Stimulated activated naive CD4-positive, alpha-beta T cell (primary cell): Measurements from ENCODE around the gene ATXN2L.
"Not testable (repeated sequence)": the region's sequence is repeated elsewhere in the genome, so short reads cannot be mapped to it uniquely, and the experiment has no call there.

ENCODE experiments used
- DNase-seq, 6 experiments: peaks; one replicate each; lab custom pipeline; 2025; lab: John Stamatoyannopoulos, UW

The ATXN2L gene

GRCh38 chr16:28867241-28867640 lies 44.4 kb downstream of the ATXN2L start:
- DNase-seq = no peak

- not testable (repeated sequence) for DNase-seq
Measured at GRCh38 chr16:28867646-28868045, 44.8 kb downstream of the ATXN2L start.

- no peak for DNase-seq
Measured at GRCh38 chr16:28869201-28869600, 46.4 kb downstream of the ATXN2L start.

- no peak for DNase-seq
Measured at GRCh38 chr16:28872952-28873351, 50.2 kb downstream of the ATXN2L start.

DNA sequence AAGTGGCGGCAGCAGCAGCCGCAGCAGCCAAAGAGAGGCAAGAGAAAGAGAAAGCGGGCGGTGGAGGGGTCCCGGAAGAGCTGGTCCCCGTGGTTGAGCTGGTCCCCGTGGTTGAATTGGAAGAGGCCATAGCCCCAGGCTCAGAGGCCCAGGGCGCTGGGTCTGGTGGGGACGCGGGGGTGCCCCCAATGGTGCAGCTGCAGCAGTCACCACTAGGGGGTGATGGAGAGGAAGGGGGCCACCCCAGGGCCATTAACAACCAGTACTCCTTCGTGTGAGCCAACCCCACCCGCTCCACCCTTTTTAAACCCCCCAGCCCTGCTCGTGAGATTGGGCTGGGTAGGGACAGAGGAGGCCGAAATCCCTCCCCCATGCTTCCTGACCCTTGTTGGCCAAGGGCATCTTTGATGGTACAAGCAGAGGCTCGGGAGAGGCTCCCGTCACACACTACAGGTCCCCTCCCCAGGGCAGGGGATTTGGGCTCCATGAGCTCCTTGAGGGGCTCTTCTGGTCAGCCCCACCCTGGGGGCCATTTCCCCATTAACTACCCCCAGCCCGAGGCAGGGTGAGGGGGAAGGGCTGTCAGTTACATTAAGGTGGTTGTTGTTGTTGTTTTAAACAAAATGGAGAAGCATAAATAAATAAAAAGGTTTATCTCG lies 50.9 kb downstream of the ATXN2L start:
- DNase-seq = peak; percentile 26 to 59 (median 44)

GRCh38 chr16:28874406-28874805 lies 51.6 kb downstream of the ATXN2L start:
- DNase-seq = no peak

GRCh38 chr16:28875134-28876018 lies 52.6 kb downstream of the ATXN2L start:
- no peak for DNase-seq

- DNase-seq = no peak
Measured at GRCh38 chr16:28876019-28876659, 53.3 kb downstream of the ATXN2L start.

GRCh38 chr16:28876973-28877654 lies 54.3 kb downstream of the ATXN2L start:
- DNase-seq = no peak

DNA sequence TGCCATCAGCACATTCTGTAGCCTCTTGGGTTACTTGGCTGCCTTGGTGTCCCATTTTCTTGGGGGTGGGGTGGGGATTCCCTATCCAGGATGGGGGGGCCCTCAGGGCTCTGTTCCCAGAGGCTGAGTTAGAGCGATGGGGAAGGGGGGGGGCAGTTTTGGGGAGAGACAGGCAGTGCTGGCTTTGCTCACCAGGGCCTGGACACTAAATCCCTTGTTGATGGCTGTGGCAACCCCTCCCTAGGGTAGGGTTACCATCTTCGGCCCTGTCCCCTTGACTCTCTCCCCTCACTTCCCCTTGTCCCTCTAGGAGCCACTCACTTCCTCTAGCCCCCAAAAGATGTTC lies 54.8 kb downstream of the ATXN2L start:
- no peak for DNase-seq

DNA sequence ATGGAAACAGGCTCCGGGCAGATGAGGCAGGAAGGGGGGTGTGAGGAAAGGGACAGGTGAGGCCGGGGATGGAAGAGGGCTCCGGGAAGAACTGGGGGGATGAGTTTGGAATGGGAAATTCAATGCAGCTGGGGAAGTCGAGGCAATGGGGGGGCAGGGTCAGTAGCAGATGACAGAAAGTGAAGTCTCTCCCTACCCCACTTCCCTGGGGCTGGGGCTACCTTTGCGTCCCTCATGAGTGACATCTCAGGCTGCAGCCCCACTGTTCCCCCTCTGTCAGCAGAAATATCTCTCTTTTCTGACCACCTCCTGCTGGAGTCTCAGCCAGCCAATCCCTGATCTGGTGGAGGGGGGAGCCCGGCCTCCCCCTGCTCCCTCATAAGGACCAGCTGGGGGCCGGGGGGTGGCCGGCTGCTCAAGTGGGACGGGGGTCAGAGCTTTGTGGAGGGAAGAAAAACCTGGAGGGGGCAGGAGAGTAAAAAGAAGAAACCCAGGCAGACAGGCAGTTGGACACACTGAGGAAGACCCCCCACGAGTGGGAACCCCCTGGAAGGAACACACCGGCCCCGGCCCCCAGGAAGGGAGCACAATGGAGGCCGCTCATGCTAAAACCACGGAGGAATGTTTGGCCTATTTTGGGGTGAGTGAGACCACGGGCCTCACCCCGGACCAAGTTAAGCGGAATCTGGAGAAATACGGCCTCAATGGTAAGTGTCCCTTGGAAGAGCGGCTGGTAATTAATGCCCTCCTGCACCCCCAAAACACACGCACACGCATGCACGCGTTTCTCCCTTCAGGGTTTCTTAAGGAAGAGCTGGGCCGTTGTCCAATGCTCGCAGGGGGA lies 55.5 kb downstream of the ATXN2L start, which contains the start of gene ATP2A1:
Gene ATP2A1, plus strand, starts transcription at position 406 of the 844 bp plus-strand sequence. Its CDS starts 184 bp downstream, at position 590.
- DNase-seq = no peak

GRCh38 chr16:28879261-28879840 lies 56.6 kb downstream of the ATXN2L start:
- DNase-seq = no peak

DNA sequence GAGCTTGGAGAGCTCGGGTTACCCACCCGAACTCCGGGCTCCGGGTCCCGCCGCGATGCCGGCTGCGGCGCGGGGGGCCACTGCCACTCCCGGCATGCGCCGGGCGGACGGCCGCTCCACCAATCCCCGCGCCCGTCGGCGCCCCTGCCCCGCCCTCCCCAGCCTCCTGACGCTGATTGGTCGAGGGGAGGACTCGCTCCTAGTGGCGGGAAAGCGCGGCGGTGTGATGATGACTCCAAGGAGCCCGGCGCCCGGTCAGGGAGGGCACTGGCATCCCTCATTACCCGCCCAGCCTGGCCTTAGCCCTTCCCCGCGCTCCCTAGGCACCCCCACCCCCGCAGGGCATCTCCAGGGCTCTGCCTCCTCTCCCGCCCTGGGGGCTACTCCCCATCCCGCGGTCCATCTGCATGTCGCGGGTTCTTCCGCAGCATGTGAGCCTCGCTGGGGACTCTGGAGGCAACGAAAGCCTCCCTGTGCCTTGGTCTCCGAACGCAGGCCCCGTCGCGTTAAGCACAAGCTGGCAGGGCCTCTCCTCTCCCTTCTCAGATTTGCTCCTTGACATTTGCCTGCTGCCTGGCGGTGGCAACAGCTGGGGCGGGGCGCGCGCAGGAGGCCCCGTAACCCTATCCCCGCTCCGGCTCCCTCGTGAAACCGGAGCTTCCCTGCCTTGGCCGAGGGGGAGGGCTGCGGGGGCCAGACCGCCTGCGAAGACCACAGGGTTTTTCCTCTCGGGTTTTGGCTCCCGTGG lies 57.2 kb downstream of the ATXN2L start:
- DNase-seq = peak; percentile 76 to 87 (median 85)

DNA sequence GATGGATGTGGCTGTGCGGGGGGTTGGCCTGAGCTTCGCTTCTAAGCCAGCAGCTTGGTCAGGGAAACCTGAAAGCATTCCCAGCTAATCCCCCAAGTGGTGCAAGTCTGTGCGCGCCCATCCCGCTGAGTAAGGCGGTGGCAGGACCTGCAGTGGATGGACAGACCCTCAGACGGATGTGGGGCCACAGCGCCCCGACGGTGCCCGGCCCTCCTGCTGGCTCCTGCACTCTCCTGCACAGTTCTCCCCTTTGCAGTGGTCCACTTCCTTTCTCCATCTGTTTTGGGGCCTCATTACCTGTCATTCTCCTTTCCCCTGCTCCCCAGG lies 57.8 kb downstream of the ATXN2L start:
- DNase-seq = no peak

DNA sequence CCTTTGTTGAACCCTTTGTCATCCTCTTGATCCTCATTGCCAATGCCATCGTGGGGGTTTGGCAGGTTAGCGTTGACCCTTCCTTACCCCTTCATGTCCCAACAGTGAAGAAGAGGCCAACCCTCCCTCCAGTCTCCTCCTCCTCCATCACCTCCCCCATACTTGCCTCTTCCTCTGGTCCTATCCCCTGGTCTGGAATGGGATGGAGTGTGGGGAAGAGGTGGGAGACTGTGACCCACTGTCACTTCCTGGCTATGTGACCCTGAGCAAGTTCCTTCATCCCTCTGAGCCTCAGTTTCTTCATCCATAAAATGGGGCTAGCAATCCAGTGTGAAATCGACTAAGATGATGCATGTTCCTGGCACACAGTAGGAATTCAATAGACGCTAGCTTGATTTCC lies 58.2 kb downstream of the ATXN2L start:
- no peak for DNase-seq

GRCh38 chr16:28881565-28881964 lies 58.8 kb downstream of the ATXN2L start:
- DNase-seq = not testable (repeated sequence)

- DNase-seq = no peak
Measured at GRCh38 chr16:28882551-28883160, 59.9 kb downstream of the ATXN2L start.

- no peak for DNase-seq
Measured at GRCh38 chr16:28883221-28883996, 60.6 kb downstream of the ATXN2L start.

GRCh38 chr16:28884045-28884444 lies 61.2 kb downstream of the ATXN2L start:
- DNase-seq = no peak
